Fibroblast of gingiva (primary cell): ENCODE measurements around the gene MAPK8IP2.
"Not testable (repeated sequence)": the region's sequence is repeated elsewhere in the genome, so short reads cannot be mapped to it uniquely, and the experiment has no call there.

ENCODE experiments used
- DNase-seq: peaks from one replicate; pipeline ENCODE4 v3.0.0-alpha.2; 2011; ENCODE audit warnings: low read depth

Gene MAPK8IP2

DNA sequence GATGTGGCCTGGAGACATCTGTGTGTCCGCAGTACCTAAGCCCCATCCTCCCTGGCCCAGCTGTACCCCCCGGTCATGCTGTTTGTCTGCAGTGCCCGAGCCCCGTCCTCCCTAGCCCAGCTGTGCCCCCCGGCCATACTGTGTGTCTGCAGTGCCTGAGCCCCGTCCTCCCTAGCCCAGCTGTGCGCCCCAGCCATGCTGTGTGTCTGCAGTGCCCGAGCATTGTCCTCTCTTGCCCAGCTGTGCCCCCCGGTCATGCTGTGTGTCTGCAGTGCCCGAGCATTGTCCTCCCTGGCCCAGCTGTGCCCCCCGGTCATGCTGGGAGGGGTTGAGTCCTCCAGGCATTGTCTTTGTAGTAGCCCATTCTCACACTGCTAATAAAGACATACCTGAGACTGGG is 35.0 kb downstream of the MAPK8IP2 start:
- no peak for DNase-seq

DNA sequence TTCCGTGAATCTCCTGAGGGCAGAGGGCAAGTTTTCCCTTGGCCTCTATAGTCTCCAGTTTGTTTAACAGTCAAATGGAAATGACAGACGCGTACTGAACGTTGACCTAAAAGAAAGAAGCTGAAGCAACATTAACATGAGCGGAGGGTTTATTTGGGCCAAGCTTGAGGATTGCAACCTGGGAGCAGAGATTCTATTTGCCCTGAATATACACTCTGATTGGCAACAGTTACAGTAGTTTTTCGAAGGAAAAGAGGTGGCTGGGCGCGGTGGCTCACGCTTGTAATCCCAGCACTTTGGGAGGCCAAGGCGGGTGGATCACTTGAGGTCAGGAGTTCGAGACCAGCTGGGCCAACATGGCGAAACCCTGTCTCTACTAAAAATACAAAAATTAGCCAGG is 39.7 kb downstream of the MAPK8IP2 start:
- not testable (repeated sequence) for DNase-seq

DNA sequence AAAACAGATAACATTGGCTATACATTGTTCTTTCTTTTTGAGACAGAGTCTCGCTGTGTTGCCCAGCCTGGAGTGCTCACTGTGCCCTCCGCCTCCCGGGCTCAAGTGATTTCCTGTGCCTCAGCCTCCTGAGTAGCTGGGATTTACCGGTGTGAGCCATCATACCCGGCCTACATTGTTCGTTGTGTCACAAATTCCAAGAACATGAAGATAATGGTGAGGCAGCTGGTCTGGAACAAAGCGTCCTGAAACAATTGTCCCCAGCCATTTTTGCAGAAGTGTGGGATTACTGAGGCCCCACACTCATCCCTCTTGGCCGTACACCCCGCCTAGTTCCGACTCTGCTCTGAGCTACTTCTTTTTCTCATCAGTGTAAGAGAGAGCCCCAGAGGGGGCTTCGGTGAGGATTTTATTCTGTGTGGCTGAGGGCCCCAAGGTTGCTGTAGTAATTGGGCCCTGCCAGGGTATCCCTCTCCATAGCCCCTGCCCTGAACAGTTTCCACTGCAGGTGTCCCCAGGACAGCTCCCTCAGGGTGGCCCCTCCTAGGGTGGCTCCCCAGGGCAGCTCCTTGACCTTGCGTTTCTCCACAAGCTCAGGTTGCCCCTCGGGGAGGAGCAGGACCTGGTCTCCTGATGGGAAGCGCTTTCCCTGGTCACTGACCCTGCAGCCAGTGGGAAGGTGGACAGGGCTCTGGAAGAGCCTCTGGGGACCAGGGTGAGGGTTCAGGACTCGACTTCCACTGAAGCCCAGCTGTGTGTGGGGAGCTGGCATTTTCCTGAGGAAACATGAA is 40.5 kb downstream of the MAPK8IP2 start:
- no peak for DNase-seq

DNA sequence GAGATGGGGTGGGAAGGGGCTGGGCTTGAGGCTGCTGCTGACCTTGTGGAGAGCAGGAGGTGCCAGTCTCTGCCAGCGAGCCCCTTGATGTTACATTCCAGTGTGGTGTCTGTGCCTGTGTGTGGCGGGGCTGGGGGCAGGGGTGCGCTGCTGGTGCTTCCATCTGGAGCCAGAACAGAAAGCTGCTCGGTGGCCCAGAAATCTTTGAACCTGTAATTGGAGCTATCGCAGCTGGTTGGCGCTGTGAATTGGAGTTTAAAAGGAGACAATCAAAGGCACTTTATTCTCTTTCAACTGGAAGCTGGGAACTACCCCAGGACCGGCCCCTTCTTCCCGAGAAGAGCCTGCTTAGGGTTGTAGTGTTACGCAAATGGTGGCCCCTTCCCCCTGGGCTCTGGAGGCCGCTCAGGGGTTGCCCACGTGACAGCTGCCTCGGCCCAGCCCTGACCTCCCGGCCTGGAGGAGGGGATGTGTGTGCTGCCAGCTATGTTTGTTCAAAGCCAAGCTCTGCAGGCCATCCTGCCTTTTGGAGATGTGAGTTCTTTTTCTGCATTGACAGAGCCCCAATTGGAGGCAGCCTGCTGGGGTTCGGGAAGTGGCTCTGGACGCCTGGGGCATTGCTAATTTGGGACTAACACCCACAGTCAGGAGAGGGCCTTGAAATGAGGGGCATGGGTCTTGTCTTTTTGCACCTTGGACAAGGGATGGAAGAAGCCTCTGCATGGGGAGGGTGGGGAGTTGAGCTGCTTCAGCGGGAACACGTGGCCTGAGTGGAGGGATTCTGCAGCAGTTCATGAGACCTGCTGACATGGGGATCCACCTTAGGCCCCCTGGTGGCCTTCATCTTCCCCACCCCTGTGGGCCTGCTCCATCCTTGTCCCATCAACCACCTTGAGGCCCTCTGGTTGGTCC is 41.4 kb downstream of the MAPK8IP2 start:
- no peak for DNase-seq

DNA sequence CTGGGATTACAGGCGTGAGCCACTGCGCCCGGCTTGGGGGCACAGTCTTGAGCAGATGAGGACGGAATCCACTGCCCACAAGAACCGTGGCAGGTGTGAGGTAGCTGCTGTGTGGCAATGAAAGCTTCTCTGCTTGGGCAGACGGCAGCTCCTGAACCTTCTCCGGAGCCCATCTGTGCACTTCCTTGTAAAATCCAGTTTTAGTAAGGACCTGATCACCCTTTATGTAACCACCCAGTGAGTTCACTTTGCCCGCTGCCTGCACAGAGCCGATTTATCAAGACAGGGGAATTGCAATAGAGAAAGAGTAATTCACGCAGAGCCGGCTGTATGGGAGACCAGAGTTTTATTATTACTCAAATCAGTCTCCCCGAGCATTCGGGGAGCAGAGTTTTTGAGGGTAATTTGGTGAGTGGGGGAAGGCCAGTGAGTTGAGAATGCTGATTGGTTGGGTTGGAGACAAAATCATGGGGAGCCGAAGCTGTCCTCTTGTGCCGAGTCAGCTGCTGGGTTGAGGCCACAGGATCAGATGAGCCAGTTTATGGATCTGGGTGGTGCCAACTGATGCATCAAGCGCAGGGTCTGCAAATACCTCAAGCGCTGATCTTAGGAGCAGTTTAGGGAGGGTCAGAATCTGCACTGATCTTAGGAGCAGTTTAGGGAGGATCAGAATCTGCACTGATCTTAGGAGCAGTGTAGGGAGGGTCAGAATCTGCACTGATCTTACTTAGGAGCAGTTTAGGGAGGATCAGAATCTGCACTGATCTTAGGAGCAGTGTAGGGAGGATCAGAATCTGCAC is 42.6 kb downstream of the MAPK8IP2 start:
- not testable (repeated sequence) for DNase-seq

DNA sequence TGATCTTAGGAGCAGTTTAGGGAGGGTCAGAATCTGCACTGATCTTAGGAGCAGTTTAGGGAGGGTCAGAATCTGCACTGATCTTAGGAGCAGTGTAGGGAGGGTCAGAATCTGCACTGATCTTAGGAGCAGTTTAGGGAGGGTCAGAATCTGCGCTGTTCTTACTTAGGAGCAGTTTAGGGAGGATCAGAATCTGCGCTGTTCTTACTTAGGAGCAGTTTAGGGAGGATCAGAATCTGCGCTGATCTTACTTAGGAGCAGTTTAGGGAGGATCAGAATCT is 43.2 kb downstream of the MAPK8IP2 start:
- DNase-seq = not testable (repeated sequence)

DNA sequence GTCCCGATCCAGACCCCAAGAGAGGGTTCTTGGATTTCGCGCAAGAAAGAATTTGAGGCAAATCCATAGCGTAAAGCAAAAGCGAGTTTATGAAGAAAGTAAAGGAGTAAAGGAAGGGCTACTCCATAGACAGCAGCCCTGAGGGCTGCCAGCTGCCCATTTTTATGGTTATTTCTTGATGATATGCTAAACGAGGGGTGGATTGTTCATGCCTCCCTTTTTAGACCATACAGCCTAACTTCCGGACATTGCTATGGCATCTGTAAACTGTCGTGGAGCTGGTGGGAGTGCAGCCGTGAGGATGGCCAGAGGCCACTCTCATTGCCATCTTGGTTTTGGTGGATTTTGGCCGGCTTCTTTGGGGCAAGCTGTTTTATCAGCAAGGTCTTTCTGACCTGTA is 52.7 kb downstream of the MAPK8IP2 start:
- no peak for DNase-seq

DNA sequence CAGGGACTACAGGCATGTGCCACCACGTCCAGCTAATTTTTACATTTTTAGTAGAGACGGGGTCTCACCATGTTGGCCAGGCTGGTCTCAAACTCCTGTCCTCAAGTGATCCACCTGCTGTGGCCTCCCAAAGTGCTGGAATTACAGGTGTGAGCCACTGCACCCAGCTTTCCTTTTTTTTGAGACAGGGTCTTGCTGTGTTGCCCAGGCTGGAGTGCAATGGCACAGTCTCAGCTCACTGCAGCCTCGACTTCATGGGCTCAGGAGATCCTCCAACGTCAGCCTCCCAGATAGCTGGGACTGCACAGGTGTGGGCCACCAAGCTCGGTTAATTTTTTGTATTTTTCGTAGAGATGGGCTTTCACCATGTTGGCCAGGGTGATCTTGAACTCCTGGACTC is 54.1 kb downstream of the MAPK8IP2 start:
- DNase-seq = not testable (repeated sequence)

DNA sequence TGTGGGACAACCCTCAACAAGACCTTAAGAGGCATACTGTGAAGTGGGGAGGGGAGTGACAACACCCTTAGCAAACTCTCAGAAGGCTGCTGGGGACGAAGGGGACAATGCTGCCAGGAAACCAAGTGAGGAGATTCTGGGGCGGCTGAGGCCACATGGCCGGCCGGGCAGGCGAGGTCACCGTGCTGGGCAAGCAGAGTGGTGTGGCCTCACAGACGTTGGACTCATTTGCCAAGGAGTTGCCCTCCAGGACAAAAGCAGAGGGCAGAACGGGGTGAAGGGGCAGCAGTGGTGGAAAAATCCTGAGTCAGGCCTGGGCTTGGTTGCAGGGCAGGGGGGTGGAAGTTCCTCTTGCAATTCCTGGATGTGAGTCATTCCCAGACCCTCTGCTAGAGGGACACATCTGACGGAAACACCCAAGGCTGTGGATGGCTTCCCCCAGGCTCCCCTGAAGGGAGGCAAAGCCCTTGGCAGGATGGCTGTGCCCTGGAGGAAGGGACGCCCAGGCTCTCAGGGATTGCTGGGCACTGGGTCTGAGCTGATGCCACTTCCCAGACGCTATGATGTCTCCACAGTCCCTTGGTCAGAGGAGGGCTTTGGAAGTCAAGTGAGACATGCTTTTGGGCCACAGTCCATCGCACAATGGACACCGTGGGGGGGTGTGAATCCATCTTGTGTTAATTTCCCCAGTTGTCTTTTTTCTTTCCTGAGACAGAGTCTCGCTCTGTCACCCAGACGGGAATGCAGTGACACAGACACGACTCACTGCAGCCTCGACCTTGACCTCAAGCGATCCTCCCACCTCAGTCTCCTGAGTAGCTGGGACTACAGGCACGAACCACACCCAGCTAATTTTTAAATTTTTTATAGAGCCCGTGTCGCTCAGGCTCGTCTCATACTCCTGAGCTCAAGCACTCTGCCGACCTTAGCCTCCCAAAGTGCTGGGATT is 55.8 kb downstream of the MAPK8IP2 start:
- peak; percentile 66 for DNase-seq

DNA sequence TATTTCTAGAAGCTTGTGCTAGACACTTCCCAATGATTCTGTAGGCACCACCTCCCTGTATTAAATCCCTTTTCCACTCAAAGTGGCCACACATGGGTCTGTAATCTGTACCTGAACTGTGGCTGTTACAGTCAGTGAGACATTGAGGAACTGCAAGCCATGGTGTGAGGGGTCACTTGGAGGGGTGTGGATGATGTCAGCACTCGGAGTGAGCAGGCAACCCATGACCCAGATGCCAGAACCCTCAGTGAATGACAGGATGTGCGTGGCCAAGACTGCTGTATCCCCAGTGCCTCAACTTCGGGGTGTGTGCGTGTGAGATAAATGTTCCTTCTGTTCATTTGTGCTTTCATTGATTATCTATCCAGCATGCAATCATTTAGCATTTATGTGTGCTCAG is 57.3 kb downstream of the MAPK8IP2 start:
- no peak for DNase-seq

DNA sequence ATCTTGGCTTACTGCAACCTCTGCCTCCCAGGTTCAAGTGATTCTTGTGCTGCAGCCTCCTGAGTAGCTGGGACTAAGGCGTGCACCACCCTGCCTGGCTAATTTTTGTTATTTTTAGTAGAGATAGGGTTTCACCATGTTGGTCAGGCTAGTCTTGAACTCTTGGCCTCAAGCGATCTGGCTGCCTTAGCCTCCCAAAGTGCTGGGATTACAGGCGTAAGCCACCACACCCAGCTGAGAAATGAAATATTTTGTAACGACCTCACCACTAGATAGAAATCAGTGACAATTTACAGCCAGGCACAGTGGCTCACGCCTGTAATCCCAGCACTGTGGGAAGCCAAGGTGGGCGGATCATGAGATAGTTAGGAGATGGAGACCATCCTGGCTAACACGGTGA is 59.1 kb downstream of the MAPK8IP2 start:
- DNase-seq = not testable (repeated sequence)

DNA sequence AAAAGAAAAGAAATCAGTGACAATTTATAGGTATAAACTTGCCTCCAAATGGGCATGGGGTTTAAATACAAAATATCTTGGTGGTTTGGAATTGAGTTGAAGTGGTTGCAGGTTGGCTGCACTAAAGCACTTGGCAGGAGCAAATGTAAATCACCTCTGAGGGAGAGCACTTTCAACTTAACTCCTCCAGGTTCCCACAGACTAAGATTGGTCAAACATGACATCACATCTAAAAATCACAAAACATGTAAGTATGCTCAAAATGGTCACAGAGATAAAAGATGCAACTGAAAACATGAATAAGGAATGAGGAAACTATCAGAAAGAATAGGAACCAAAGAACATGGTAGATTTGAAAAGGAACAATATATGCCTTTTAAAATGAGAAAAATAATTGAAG is 59.7 kb downstream of the MAPK8IP2 start:
- DNase-seq = no peak
